ENCODE measurements around the gene NME7.

DNA sequence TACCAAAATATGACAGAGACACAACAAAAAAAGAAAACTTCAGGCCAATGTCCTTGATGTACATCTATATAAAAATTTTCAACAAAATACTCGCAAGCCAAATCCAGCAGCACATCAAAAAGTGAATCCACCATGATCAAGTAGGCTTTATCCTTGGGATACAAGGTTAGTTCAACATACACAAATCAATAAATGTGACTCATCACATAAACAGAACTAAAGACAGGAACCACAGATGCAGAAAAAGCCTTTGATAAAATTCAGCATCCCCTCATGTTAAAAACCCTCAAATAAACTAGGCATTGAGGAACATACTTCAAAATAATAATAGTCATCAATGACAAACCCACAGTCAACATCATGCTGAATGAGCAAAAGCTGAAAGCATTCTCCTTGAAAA lies 101.5 kb downstream of the NME7 start:
- no peak for TF ChIP-seq CTCF (IDR thresholded peaks at IDR 0.05)
- TF ChIP-seq EZH2 (IDR thresholded peaks at IDR 0.05): no peak
